Panc1 (cell line): ENCODE results near the gene ZCCHC13. TPM values are rescaled to one million over a fixed set of nuclear protein-coding genes. Genes with fewer than 3 reads are reported as not detected.

Source experiments
- ATAC-seq: fragments of 200-7000 bp; cut with Tn5 transposase; 2 replicates; pipeline ENCODE4 v1.9.1; 2020; ENCODE audit warnings: mild to moderate bottlenecking, moderate library complexity
- BruUV-seq: library from RNA; stranded (reverse); fragments of 400-500 nt; replicated peaks from 2 replicates; lab custom pipeline; 2021; lab: Mats Ljungman, UMichigan
- CTCF ChIA-PET: fragments of 300-600 bp; sonication (Branson Sonifier 250); formaldehyde crosslinking; loops from one replicate; lab custom pipeline; 2022; ENCODE audit warnings: antibody characterized with exemption; lab: Charles Lee
- POLR2A ChIA-PET: fragments of 300-600 bp; sonication (Branson Sonifier 250); formaldehyde crosslinking; loops from one replicate; lab custom pipeline; 2022; ENCODE audit warnings: antibody characterized with exemption; lab: Charles Lee
- DNase-seq: peaks from one replicate; pipeline ENCODE4 v3.0.0-alpha.2; 2010; ENCODE audit warnings: low read depth, low spot score
- H3K27ac ChIP-seq: 2 replicates; pipeline ENCODE4 v1.5.1; 2011; ENCODE audit warnings: mild to moderate bottlenecking, low read length, inconsistent platforms
- H3K27me3 ChIP-seq: fragments of 200-500 bp; sonication (Bioruptor generic); 2 replicates; pipeline ENCODE4 v1.6.0; 2014; ENCODE audit warnings: low read length, inconsistent platforms; ENCODE audit not compliant: control insufficient read depth, insufficient read depth
- H3K36me3 ChIP-seq: fragments of 200-500 bp; sonication (Bioruptor generic); 2 replicates; pipeline ENCODE4 v1.5.1; 2014; ENCODE audit warnings: inconsistent platforms, mild to moderate bottlenecking, low read length, moderate library complexity; ENCODE audit not compliant: control insufficient read depth, insufficient read depth
- H3K4me1 ChIP-seq: 2 replicates; pipeline ENCODE4 v1.5.1; 2011; ENCODE audit warnings: inconsistent platforms, mild to moderate bottlenecking, low read length, moderate library complexity; ENCODE audit not compliant: control insufficient read depth, insufficient read depth
- H3K4me3 ChIP-seq, 2 experiments: 2 replicates each; pipeline ENCODE4 v1.5.1; 2011 to 2012; ENCODE audit warnings: low read depth in 2 of 2, low read length in 2 of 2, mild to moderate bottlenecking in 2 of 2, inconsistent platforms in 1 of 2, moderate library complexity in 1 of 2
- H3K9me3 ChIP-seq: fragments of 200-500 bp; sonication (Bioruptor generic); 2 replicates; pipeline ENCODE4 v1.5.1; 2014; ENCODE audit warnings: low read depth, mild to moderate bottlenecking, inconsistent platforms, low read length, moderate library complexity; ENCODE audit not compliant: control insufficient read depth, insufficient read depth
- POLR2AphosphoS5 ChIP-seq: IDR thresholded peaks from 2 replicates; pipeline ENCODE4 v1.6.1; 2012; ENCODE audit warnings: mild to moderate bottlenecking, low read depth, low read length, moderate library complexity
- SIN3A ChIP-seq: IDR thresholded peaks from 2 replicates; pipeline ENCODE4 v1.6.1; 2012; ENCODE audit warnings: low read depth, mild to moderate bottlenecking, low read length, moderate library complexity, borderline replicate concordance; ENCODE audit not compliant: insufficient read depth
- TCF7L2 ChIP-seq: IDR thresholded peaks from 2 replicates; pipeline ENCODE4 v1.6.1; 2011; ENCODE audit warnings: mild to moderate bottlenecking, low read depth, low read length, inconsistent platforms
- in situ Hi-C: cut with HindIII; loops from 2 replicates; pipeline ENCODE4 v1.10.0; 2016; ENCODE audit warnings: low sequenced_read_pairs, low pct_unique_long_range_greater_than_20kb
- intact Hi-C: fragments of 100-400 bp; cut with micrococcal nuclease; formaldehyde crosslinking; loops from one replicate; pipeline ENCODE4 v1.10.0; 2022; ENCODE audit not compliant: unreplicated experiment
- total RNA-seq: library from RNA; stranded (reverse); gene quantifications from one replicate; pipeline ENCODE4 v1.2.1, GENCODE V29; 2021; ENCODE audit not compliant: unreplicated experiment
- TF ChIP-seq, protein P1 (sequence below), 2 experiments: IDR thresholded peaks; 2 replicates each; pipeline ENCODE4 v1.6.1; 2011 to 2012; ENCODE audit warnings: low read depth in 2 of 2, control low read depth in 1 of 2, low read length in 1 of 2, mild to moderate bottlenecking in 1 of 2, moderate library complexity in 1 of 2; ENCODE audit not compliant: insufficient read depth in 1 of 2
- TF ChIP-seq, protein P2 (sequence below): fragments of 450-650 bp; IDR thresholded peaks from 2 replicates; pipeline ENCODE4 v1.5.1; 2017; ENCODE audit warnings: mild to moderate bottlenecking

Gene ZCCHC13
- total RNA-seq, 1 experiment from 2014 or later: not detected

DNA sequence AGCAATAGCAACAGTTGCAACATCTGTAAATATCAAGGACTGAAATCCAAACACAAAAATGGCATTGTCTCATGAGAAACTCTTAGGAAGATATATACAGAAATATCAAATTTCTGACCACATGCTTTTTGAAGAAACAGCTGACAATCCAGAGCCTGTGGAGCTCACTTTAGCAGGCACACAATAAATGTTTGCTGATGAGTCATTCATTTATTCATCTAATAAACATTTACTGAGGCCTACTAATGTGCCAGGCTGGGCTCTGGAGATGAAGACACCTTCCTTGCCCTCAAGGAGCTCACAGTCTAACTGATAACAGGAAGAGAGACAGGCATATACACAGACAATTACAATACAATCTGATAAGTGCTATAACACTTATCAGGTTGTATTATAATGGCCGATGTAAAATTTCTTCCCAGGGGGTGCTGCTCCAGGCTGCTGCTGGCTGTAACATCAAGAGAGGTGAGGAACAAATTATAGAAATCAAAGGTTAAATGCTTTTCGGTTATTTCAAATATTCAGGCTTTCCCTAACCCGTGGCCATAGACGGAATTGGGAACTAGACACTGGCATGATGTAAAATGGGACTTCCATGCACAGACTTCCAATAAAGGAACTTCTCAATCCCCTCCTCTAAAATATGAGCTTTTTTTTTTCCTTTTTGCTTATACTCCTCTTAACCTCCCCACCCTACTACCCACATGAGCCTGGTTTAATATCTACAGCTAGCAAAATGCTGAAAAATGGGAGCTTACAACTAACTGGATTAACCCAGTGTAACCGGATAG is 16.8 kb upstream of the ZCCHC13 start:
- Histone ChIP-seq H3K9me3 (no peaks in the 10 kb centered on the region), H3K27ac (peak overlapping the region; percentile 75), H3K4me3 (no peak overlapping the region), H3K4me1 (peaks cover 44% of the 10 kb centered on the region), H3K36me3 (peaks cover 9% of the 10 kb centered on the region), H3K27me3 (no peaks in the 10 kb centered on the region)
- no peak for DNase-seq
- BruUV-seq: no TSS peak
- intact Hi-C loops (loop anchor here (5.0 kb wide), 1 partner anchor 250 kb away; no protein-coding TSS in a partner anchor), in situ Hi-C loops (no loop called here)
- CTCF ChIA-PET: no interaction called here
- TF ChIP-seq, protein P1, sequence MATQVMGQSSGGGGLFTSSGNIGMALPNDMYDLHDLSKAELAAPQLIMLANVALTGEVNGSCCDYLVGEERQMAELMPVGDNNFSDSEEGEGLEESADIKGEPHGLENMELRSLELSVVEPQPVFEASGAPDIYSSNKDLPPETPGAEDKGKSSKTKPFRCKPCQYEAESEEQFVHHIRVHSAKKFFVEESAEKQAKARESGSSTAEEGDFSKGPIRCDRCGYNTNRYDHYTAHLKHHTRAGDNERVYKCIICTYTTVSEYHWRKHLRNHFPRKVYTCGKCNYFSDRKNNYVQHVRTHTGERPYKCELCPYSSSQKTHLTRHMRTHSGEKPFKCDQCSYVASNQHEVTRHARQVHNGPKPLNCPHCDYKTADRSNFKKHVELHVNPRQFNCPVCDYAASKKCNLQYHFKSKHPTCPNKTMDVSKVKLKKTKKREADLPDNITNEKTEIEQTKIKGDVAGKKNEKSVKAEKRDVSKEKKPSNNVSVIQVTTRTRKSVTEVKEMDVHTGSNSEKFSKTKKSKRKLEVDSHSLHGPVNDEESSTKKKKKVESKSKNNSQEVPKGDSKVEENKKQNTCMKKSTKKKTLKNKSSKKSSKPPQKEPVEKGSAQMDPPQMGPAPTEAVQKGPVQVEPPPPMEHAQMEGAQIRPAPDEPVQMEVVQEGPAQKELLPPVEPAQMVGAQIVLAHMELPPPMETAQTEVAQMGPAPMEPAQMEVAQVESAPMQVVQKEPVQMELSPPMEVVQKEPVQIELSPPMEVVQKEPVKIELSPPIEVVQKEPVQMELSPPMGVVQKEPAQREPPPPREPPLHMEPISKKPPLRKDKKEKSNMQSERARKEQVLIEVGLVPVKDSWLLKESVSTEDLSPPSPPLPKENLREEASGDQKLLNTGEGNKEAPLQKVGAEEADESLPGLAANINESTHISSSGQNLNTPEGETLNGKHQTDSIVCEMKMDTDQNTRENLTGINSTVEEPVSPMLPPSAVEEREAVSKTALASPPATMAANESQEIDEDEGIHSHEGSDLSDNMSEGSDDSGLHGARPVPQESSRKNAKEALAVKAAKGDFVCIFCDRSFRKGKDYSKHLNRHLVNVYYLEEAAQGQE (IDR thresholded peaks at IDR 0.05; ENCODE audit: insufficient read depth in 1 of 2, low read depth in 2 of 2, low read length in 1 of 2): no peak
- no peak for TF ChIP-seq SIN3A
- no peak for TF ChIP-seq TCF7L2
- TF ChIP-seq, protein P2, sequence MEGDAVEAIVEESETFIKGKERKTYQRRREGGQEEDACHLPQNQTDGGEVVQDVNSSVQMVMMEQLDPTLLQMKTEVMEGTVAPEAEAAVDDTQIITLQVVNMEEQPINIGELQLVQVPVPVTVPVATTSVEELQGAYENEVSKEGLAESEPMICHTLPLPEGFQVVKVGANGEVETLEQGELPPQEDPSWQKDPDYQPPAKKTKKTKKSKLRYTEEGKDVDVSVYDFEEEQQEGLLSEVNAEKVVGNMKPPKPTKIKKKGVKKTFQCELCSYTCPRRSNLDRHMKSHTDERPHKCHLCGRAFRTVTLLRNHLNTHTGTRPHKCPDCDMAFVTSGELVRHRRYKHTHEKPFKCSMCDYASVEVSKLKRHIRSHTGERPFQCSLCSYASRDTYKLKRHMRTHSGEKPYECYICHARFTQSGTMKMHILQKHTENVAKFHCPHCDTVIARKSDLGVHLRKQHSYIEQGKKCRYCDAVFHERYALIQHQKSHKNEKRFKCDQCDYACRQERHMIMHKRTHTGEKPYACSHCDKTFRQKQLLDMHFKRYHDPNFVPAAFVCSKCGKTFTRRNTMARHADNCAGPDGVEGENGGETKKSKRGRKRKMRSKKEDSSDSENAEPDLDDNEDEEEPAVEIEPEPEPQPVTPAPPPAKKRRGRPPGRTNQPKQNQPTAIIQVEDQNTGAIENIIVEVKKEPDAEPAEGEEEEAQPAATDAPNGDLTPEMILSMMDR: no peak
- no peak for TF ChIP-seq POLR2AphosphoS5
- ATAC-seq: no peak
- POLR2A ChIA-PET: no interaction called here

DNA sequence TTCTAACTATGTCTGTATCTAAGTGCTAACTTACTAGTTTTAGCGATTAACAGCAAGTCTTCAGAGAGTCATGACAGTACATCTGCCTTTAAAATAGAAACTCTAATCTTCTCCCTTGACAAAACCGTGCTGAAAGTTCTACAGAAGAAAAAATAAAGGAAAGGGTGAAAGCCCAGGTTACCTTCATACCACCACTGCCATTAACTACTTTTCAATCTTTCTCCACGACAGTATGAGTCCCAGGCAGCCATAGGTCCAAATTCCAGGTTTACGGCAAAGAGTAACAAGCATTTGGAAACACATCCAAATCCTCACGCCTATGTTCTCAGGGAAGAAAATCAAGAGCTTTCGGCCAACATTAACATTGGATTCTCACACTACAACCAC is 12.4 kb upstream of the ZCCHC13 start:
- Histone ChIP-seq H3K36me3 (no peaks in the 10 kb centered on the region; the same call in none of the 2 replicates), H3K4me1 (peaks cover 27% of the 10 kb centered on the region), H3K9me3 (no peaks in the 10 kb centered on the region), H3K27me3 (no peaks in the 10 kb centered on the region), H3K4me3 (peak overlapping the region; percentile 89 to 98), H3K27ac (peak overlapping the region; percentile 99)
- ChIA-PET POLR2A (no interaction called here), CTCF (no interaction called here)
- intact Hi-C loops (no loop called here), in situ Hi-C loops (no loop called here)
- ATAC-seq: no peak
- DNase-seq: no peak
- BruUV-seq: TSS peak; percentile 75
- TF ChIP-seq TCF7L2 (no peak), POLR2AphosphoS5 (no peak), SIN3A (no peak)
- TF ChIP-seq, protein P2: no peak
- TF ChIP-seq, protein P1 (IDR thresholded peaks at IDR 0.05; ENCODE audit: insufficient read depth in 1 of 2, low read depth in 2 of 2, low read length in 1 of 2): no peak
